GM21786 (cell line): ENCODE measurements around the gene HDAC4.
"Not testable (repeated sequence)": the region's sequence is repeated elsewhere in the genome, so short reads cannot be mapped to it uniquely, and the experiment has no call there.

Experiments
- ATAC-seq: cut with Tn5 transposase; IDR thresholded peaks from one replicate; pipeline ENCODE4 v1.9.1; 2021; ENCODE audit not compliant: unreplicated experiment

HDAC4 gene

GRCh38 chr2:239285071-239285931 lies 115.5 kb downstream of the HDAC4 start:
- ATAC-seq: no peak

- ATAC-seq: no peak
These were observed 116.6 kb downstream of the HDAC4 start for GRCh38 chr2:239283961-239284795.

- ATAC-seq: no peak
These were observed 117.4 kb downstream of the HDAC4 start for GRCh38 chr2:239283288-239283945.

GRCh38 chr2:239282448-239283287 lies 118.2 kb downstream of the HDAC4 start:
- ATAC-seq: no peak

GRCh38 chr2:239280296-239281017 lies 120.4 kb downstream of the HDAC4 start:
- ATAC-seq: not testable (repeated sequence)

- no peak for ATAC-seq
These were observed 121.1 kb downstream of the HDAC4 start for GRCh38 chr2:239279508-239280295.

GRCh38 chr2:239278941-239279365 lies 121.9 kb downstream of the HDAC4 start:
- ATAC-seq: no peak

- ATAC-seq: no peak
These were observed 122.5 kb downstream of the HDAC4 start for GRCh38 chr2:239278361-239278760.

- no peak for ATAC-seq
These were observed 123.3 kb downstream of the HDAC4 start for GRCh38 chr2:239277401-239278085.

GRCh38 chr2:239276851-239277250 lies 124.0 kb downstream of the HDAC4 start:
- no peak for ATAC-seq

- no peak for ATAC-seq
These were observed 124.7 kb downstream of the HDAC4 start for GRCh38 chr2:239275847-239276831.

- ATAC-seq: peak; percentile 70
These were observed 125.7 kb downstream of the HDAC4 start for GRCh38 chr2:239275044-239275685.

GRCh38 chr2:239274391-239275043 lies 126.3 kb downstream of the HDAC4 start:
- ATAC-seq: no peak

GRCh38 chr2:239273280-239274234 lies 127.3 kb downstream of the HDAC4 start:
- ATAC-seq: no peak

- no peak for ATAC-seq
These were observed 128.2 kb downstream of the HDAC4 start for GRCh38 chr2:239272626-239273025.
